ENCODE measurements around the gene CDH23. TPM values are rescaled to one million over a fixed set of nuclear protein-coding genes. Genes with fewer than 3 reads are reported as not detected.

CDH23 gene
- total RNA-seq, 6 donors from 2014 or later = 4.7 to 29.3 (median 10.4) TPM

DNA sequence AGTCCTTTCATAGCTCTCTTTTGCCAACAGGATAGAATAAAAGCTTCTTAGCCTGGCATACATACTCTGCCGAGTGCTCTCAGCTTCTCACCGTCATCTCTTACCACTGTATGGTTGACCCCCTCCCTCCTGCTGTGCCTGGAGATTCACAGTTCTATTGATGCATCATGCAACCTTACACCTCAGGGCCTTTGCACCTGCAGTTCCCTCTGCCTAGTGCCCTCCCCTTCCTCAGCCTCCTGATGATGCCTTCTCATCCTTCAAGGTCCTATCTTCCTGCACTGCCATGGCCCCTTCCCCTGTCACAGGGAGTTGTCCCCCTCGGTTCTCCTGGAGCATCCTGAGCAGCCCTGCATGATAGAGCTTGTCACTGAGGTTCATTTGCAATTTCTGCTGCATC lies 81.5 kb downstream of the CDH23 start:
- WGBS, 2 donors = 72 to 84% methylated on average over 3 of the region's 3 CpGs
- no peaks in the 10 kb centered on the region for H3K9me3 ChIP-seq
- no peak for TF ChIP-seq POLR2AphosphoS5 (IDR thresholded peaks at IDR 0.05)
- no peak for TF ChIP-seq POLR2A (IDR thresholded peaks at IDR 0.05)
- no peak for TF ChIP-seq EP300 (IDR thresholded peaks at IDR 0.05)
- TF ChIP-seq, protein P1, sequence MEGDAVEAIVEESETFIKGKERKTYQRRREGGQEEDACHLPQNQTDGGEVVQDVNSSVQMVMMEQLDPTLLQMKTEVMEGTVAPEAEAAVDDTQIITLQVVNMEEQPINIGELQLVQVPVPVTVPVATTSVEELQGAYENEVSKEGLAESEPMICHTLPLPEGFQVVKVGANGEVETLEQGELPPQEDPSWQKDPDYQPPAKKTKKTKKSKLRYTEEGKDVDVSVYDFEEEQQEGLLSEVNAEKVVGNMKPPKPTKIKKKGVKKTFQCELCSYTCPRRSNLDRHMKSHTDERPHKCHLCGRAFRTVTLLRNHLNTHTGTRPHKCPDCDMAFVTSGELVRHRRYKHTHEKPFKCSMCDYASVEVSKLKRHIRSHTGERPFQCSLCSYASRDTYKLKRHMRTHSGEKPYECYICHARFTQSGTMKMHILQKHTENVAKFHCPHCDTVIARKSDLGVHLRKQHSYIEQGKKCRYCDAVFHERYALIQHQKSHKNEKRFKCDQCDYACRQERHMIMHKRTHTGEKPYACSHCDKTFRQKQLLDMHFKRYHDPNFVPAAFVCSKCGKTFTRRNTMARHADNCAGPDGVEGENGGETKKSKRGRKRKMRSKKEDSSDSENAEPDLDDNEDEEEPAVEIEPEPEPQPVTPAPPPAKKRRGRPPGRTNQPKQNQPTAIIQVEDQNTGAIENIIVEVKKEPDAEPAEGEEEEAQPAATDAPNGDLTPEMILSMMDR (IDR thresholded peaks at IDR 0.05) = no peak
- no peak overlapping the region for H3K4me3 ChIP-seq
- H3K27me3 ChIP-seq = no peaks in the 10 kb centered on the region
- no peaks in the 10 kb centered on the region for H3K36me3 ChIP-seq
- peaks cover 11 to 22% (median 15%) of the 10 kb centered on the region in 4 donors for H3K4me1 ChIP-seq
- DNase-seq (no peak), ATAC-seq (ENCODE audit: low FRiP score in 2 of 2) (no peak)
- no peak overlapping the region for H3K27ac ChIP-seq

DNA sequence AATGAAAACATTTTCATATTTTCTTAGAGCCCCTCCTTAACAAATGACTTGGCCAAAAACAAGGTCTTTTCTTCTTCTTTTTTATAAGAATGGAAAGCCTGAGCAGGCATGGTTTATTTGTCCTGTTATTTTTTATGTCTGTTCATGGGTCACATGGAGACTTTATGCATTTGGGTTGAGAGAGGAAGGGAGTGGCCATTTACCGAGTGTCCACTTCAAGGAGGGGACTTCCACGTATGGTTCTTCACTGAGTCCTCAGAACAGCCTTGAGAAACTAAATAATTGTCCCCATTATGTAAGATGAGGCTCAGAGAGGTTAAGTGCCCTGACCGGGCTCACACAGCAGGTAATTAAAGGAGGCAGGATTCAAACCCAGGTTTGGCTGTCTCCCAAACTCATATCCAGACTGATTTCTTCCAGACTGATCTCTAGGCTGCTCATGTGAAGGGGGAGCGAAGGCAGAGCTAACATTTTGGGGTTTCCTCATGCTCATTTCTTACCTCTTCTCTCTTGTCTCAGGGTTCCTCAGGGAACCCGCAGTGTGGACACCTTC lies 82.2 kb downstream of the CDH23 start:
- no peak for DNase-seq
- no peaks in the 10 kb centered on the region for H3K27me3 ChIP-seq
- no peak overlapping the region for H3K27ac ChIP-seq
- 52 to 62% methylated on average over 5 of the region's 5 CpGs for WGBS, 2 donors
- no peak for ATAC-seq (ENCODE audit: low FRiP score in 2 of 2)
- no peak overlapping the region for H3K4me3 ChIP-seq
- H3K36me3 ChIP-seq = no peaks in the 10 kb centered on the region
- TF ChIP-seq POLR2AphosphoS5 (IDR thresholded peaks at IDR 0.05) (no peak), EP300 (IDR thresholded peaks at IDR 0.05) (no peak), POLR2A (IDR thresholded peaks at IDR 0.05) (no peak)
- TF ChIP-seq, protein P1 (IDR thresholded peaks at IDR 0.05) = no peak
- peaks cover 11 to 22% (median 15%) of the 10 kb centered on the region in 4 donors for H3K4me1 ChIP-seq
- no peaks in the 10 kb centered on the region for H3K9me3 ChIP-seq

DNA sequence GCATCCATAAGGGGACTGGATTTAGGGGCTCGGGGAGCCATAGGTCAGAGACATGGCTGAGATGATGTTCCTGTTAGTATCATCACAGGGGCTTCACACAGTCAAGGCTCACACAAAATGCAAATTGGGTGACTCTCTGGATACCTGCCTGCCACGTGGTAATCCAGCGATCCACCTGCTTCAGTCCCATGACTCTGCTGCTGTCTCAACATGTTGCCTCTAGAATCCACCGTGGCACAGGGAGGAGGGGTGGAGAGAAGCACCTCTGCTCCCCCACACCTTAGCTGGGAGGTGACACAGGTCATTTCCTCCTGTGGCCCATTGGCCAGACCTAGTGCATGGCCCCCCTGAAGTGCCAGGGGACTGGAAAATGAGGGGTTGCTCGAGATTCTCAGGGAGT lies 83.1 kb downstream of the CDH23 start:
- no peak overlapping the region for H3K4me3 ChIP-seq
- no peaks in the 10 kb centered on the region for H3K27me3 ChIP-seq
- TF ChIP-seq POLR2AphosphoS5 (IDR thresholded peaks at IDR 0.05) (no peak), POLR2A (IDR thresholded peaks at IDR 0.05) (no peak), EP300 (IDR thresholded peaks at IDR 0.05) (no peak)
- TF ChIP-seq, protein P1 (IDR thresholded peaks at IDR 0.05) = no peak
- no peak for DNase-seq
- WGBS, 2 donors = 62 to 77% methylated on average over 4 to 5 of the region's 5 CpGs
- no peaks in the 10 kb centered on the region for H3K36me3 ChIP-seq
- peaks cover 11 to 22% (median 15%) of the 10 kb centered on the region in 4 donors for H3K4me1 ChIP-seq
- no peak for ATAC-seq (ENCODE audit: low FRiP score in 2 of 2)
- no peak overlapping the region for H3K27ac ChIP-seq
- no peaks in the 10 kb centered on the region for H3K9me3 ChIP-seq

DNA sequence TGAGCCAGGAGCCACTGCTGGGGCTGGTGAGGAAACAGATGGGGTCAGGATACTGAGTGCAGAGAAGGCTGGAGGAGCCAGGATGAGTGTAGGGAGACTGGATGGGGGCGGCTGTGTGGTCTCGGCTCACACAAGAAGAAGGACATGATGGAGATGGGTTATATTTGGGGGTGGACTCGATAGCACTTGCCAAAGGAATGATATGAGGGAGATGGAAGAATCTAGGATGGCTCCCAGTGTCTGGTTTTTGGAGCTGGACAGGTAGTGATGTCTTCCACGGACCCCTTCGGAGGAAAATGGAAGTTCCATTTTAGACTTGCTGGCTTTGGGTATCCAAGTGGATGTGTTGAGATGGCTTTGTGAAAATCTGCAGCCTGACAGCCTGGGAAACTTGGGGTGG lies 83.9 kb downstream of the CDH23 start:
- ATAC-seq (ENCODE audit: low FRiP score in 2 of 2) (no peak), DNase-seq (no peak)
- Histone ChIP-seq H3K4me3 (no peak overlapping the region), H3K36me3 (no peaks in the 10 kb centered on the region), H3K27me3 (no peaks in the 10 kb centered on the region), H3K4me1 (peaks cover 6 to 15% (median 10%) of the 10 kb centered on the region in 4 donors), H3K27ac (no peak overlapping the region), H3K9me3 (no peaks in the 10 kb centered on the region)
- WGBS, 2 donors = 72 to 79% methylated on average over 5 of the region's 5 CpGs
- TF ChIP-seq POLR2A (IDR thresholded peaks at IDR 0.05) (no peak), POLR2AphosphoS5 (IDR thresholded peaks at IDR 0.05) (no peak), EP300 (IDR thresholded peaks at IDR 0.05) (no peak)
- TF ChIP-seq, protein P1 (IDR thresholded peaks at IDR 0.05) = no peak

Data from upper lobe of left lung (tissue), 6 donors.